Ovary (tissue), 9 donors: Measurements from ENCODE around the gene ZNFX1. TPM values are rescaled to one million over a fixed set of nuclear protein-coding genes. Genes with fewer than 3 reads are reported as not detected.

Experiments
- DNase-seq, 5 donors: peaks; one replicate each; pipeline ENCODE4 v3.0.0-alpha.2; 2019 to 2020
- H3K27ac ChIP-seq, 2 donors: fragments of 200-600 bp; one replicate each; pipeline versions ENCODE4 v1.5.1 to v1.8.0; 2019 to 2022
- H3K27me3 ChIP-seq: fragments of 200-600 bp; one replicate; pipeline ENCODE4 v1.8.0; 2022
- H3K36me3 ChIP-seq: fragments of 200-600 bp; sonication (generic); one replicate; pipeline ENCODE4 v1.5.1; 2019
- H3K4me1 ChIP-seq: one replicate; pipeline ENCODE4 v1.8.1; 2013; ENCODE audit warnings: mild to moderate bottlenecking, moderate library complexity; ENCODE audit not compliant: insufficient read depth
- H3K4me3 ChIP-seq: fragments of 200-600 bp; sonication (generic); one replicate; pipeline ENCODE4 v1.5.1; 2017
- H3K9me3 ChIP-seq, 2 donors: fragments of 200-600 bp in 1 of 2; sonication (generic) in 1 of 2; one replicate each; pipeline versions ENCODE4 v1.5.1 to v1.8.1; 2013 to 2019; ENCODE audit warnings: mild to moderate bottlenecking in 1 of 2, moderate library complexity in 1 of 2
- EP300 ChIP-seq: sonication (generic); formaldehyde crosslinking; IDR thresholded peaks from one replicate; pipeline ENCODE4 v1.6.1; 2017; ENCODE audit warnings: antibody characterized with exemption
- POLR2A ChIP-seq: fragments of 450-650 bp; IDR thresholded peaks from one replicate; pipeline ENCODE4 v1.6.1; 2017; ENCODE audit warnings: antibody characterized with exemption, mild to moderate bottlenecking, moderate library complexity
- WGBS, 3 donors: extraction: QIAGEN DNeasy Blood & Tissue Kit in 1 of 3; methylation state at CpG; one replicate each; pipeline versions ENCODE4 v1.1.5 to v1.1.7; 2013 to 2017; 5-methylcytosine and 5-hydroxymethylcytosine counted together
- intact Hi-C, 4 donors: fragments of 100-400 bp; cut with DNase I; formaldehyde crosslinking; loops; one replicate each; pipeline versions ENCODE4 v1.11.0 to v1.15.1; 2022 to 2023
- polyA plus RNA-seq, 2 donors: library from polyadenylated mRNA; stranded (reverse); fragments of 200-250 nt in 1 of 2; fragments of 350-450 nt in 1 of 2; fragmentation: Illumina TruSeq in 1 of 2; extraction: RNeasy Lipid Tissue Mini Kit (QIAGEN cat#74804) in 1 of 2; gene quantifications; one replicate each; pipeline ENCODE4 v1.2.3, GENCODE V29; 2013 to 2014
- total RNA-seq, 7 donors: library from RNA; depleted of rRNA in 2 of 7; stranded (reverse); fragments of >200 nt in 2 of 7; fragmentation: NEBNext Ultra II Directional in 3 of 7; extraction: Animal tissue kit (Norgen Biotek cat#: 25700) in 3 of 7; gene quantifications; one replicate each; pipeline versions ENCODE4 v1.1.0 to v1.2.4, GENCODE V29; 2016 to 2023
- TF ChIP-seq, protein P1 (sequence below), 3 donors: fragments of 450-650 bp in 2 of 3; fragments of 200-600 bp in 1 of 3; IDR thresholded peaks; one replicate each; pipeline versions ENCODE4 v1.5.1 to v1.8.0; 2016 to 2022; ENCODE audit warnings: antibody characterized with exemption in 3 of 3, mild to moderate bottlenecking in 1 of 3
- donor health status: DM: no; HTN: no; CAD: no; lungs with moderate emphysema.
- donor health status: DM: no; HTN: no; CAD: no.
- donor health status: Bipolar disorder and iron deficiency.
- donor health status: DM: yes; HTN: yes; CAD: no.
- donor health status: DM: no; HTN: no; CAD: no.
- donor health status: DM: yes; HTN: yes; CAD: no.

Gene ZNFX1
- total and polyA plus RNA-seq, 9 donors = 9.2 to 38.1 (median 23.5) TPM

DNA sequence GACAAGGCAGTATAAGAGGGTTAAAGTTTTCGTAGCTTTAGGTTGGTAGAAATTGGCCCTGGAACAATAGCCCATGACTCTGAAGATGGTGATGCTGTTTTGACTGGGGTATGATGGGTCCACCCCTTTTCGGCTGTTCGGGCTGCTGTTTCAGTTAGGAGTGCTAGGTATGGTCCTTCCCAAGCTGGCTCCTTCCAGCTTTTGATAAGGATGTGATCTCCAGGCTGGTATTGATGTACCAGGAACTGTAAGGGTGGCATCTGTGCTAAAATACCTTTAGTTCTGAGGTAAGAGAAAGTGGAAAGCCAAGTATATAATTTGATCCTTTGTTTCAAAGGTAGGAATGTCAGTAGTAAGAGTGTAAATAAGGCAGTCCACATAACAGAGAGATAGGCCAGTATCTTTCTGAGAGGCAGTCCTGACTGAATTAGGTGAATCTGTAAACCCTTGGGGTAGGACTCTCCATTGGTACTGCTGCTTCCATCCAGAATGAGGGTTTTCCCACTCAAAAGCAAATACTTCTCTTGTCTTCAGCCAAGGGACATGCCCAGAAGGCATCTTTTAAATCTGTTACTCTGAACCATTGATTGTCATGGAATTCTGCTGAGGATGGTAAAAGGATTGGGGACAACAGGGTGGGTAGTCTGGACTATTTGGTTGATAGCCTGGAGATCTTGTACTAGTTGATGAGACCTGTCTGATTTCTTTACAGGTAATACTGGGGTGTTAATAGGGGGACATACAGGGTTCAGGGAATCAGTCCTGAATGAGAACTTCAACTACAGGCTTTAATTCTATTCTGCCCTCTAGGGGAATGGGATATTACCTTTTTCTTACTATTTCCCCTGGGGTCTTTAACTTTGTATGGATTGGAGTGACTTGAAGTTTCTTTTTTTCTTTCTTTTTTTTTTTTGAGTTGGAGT is 6.1 kb upstream of the ZNFX1 start:
- Histone ChIP-seq H3K27ac (no peak overlapping the region), H3K36me3 (no peaks in the 10 kb centered on the region), H3K4me1 (peaks cover 14% of the 10 kb centered on the region), H3K4me3 (no peak overlapping the region), H3K9me3 (peaks cover 4 to 42% of the 10 kb centered on the region in 2 donors), H3K27me3 (no peaks in the 10 kb centered on the region)
- TF ChIP-seq EP300 (no peak), POLR2A (no peak)
- TF ChIP-seq, protein P1, sequence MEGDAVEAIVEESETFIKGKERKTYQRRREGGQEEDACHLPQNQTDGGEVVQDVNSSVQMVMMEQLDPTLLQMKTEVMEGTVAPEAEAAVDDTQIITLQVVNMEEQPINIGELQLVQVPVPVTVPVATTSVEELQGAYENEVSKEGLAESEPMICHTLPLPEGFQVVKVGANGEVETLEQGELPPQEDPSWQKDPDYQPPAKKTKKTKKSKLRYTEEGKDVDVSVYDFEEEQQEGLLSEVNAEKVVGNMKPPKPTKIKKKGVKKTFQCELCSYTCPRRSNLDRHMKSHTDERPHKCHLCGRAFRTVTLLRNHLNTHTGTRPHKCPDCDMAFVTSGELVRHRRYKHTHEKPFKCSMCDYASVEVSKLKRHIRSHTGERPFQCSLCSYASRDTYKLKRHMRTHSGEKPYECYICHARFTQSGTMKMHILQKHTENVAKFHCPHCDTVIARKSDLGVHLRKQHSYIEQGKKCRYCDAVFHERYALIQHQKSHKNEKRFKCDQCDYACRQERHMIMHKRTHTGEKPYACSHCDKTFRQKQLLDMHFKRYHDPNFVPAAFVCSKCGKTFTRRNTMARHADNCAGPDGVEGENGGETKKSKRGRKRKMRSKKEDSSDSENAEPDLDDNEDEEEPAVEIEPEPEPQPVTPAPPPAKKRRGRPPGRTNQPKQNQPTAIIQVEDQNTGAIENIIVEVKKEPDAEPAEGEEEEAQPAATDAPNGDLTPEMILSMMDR (IDR thresholded peaks at IDR 0.05) = no peak
- no peak for DNase-seq
- WGBS, 3 donors = 92 to 98% (median 95%) methylated on average over 3 of the region's 3 CpGs
- intact Hi-C loops = no loop called here

DNA sequence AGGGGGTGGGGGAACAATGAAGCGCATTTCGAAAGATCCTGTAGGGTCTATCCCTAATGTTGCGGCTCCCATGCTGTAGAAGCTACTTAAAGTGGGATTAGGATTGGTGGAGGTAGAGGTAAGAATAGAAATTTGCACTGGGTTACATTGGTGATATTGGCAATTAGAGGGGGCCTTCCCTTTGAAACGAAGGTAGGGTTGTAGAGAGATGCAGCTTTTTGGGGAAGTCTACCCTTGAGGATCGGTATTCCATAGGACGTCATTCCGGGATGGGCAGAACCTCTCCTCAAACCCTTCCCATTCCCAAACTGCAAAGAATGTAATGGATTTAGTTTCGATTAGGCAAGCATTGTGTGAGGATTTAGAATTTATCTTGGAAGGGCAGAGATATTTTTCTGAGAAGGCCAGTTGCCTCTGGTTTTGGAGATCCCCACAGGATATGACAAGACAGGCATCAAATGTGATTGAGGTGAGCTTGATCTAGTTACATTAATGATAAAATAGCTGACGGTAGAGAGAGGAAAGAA is 5.4 kb upstream of the ZNFX1 start:
- DNase-seq = no peak
- Histone ChIP-seq H3K4me3 (no peak overlapping the region), H3K27ac (no peak overlapping the region), H3K9me3 (peaks cover 4 to 42% of the 10 kb centered on the region in 2 donors), H3K27me3 (no peaks in the 10 kb centered on the region), H3K4me1 (peaks cover 14% of the 10 kb centered on the region), H3K36me3 (no peaks in the 10 kb centered on the region)
- TF ChIP-seq EP300 (no peak), POLR2A (no peak)
- TF ChIP-seq, protein P1 (IDR thresholded peaks at IDR 0.05) = no peak
- intact Hi-C loops = no loop called here
- 92 to 96% (median 95%) methylated on average over 9 of the region's 9 CpGs for WGBS, 3 donors

DNA sequence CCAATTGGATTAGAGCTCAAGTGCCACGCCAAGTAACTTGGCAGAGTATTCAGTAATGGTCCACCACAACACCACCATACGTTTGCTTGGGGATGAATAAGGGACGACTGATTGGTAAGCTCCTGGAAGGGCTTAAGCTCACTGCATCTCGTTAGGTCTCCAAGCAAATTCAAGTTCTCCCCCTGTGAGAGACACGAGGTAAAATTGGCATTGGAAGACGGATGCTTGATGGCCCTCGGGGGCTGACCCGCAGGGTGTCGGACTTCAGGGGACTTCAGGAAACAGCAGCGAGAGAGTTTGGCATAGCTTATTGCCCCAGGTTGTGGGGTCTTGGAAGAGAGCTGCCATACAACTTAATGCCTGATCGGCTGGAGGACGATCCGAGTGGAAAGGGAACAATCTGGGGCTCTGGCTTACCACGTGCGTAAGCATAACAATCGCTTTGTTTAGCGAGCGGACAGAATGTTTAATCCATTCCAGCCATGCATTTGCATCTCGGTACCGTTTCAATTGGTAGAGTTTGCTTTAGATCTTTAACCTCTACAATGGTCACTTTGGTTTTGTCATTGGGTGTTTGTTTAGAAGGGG is 4.8 kb upstream of the ZNFX1 start:
- Histone ChIP-seq H3K4me3 (no peak overlapping the region), H3K27ac (no peak overlapping the region), H3K27me3 (no peaks in the 10 kb centered on the region), H3K4me1 (peaks cover 14% of the 10 kb centered on the region), H3K9me3 (peaks cover 4 to 41% of the 10 kb centered on the region in 2 donors), H3K36me3 (no peaks in the 10 kb centered on the region)
- WGBS, 3 donors = 83 to 85% (median 84%) methylated on average over 20 of the region's 20 CpGs
- intact Hi-C loops = no loop called here
- no peak for DNase-seq
- no peak for TF ChIP-seq EP300
- TF ChIP-seq, protein P1 (IDR thresholded peaks at IDR 0.05) = no peak
- TF ChIP-seq POLR2A = no peak

DNA sequence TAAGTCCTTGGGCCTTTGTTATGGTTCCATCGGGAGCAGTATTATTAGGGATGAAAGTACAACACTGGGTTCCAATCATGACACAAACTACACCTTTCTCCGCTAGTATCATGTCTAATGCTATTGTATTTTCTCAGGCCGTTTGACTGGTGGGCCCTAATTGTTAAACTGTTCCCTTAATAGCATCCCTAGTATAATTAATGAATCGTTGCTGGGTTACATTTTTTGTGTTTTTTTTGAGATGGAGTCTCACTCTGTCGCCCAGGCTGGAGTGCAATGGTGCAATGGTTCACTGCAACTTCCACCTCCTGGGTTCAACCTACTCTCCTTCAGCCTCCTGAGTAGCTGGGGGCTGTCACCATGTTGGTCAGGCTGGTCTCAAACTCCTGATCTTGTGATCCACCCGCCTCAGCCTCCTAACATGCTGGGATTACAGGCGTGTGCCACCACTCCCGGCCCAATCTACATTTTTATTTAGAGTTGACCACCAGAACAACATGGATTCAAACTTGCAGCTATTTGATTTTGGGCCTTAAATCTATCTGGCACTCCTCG is 4.1 kb upstream of the ZNFX1 start:
- no peak overlapping the region for H3K27ac ChIP-seq
- 84 to 88% (median 85%) methylated on average over 9 of the region's 9 CpGs for WGBS, 3 donors
- H3K36me3 ChIP-seq = no peaks in the 10 kb centered on the region
- no peak overlapping the region for H3K4me3 ChIP-seq
- TF ChIP-seq POLR2A = no peak
- TF ChIP-seq, protein P1 (IDR thresholded peaks at IDR 0.05) = no peak
- TF ChIP-seq EP300 = no peak
- peaks cover 4 to 34% of the 10 kb centered on the region in 2 donors for H3K9me3 ChIP-seq
- H3K27me3 ChIP-seq = no peaks in the 10 kb centered on the region
- intact Hi-C loops = no loop called here
- peaks cover 14% of the 10 kb centered on the region for H3K4me1 ChIP-seq
- no peak for DNase-seq
